Kasumi-1 (cell line): ENCODE measurements around the gene ADARB2.

Source experiments
- DNase-seq, 2 experiments: peaks; one replicate each; lab custom pipeline; 2025; lab: John Stamatoyannopoulos, UW

The ADARB2 gene

DNA sequence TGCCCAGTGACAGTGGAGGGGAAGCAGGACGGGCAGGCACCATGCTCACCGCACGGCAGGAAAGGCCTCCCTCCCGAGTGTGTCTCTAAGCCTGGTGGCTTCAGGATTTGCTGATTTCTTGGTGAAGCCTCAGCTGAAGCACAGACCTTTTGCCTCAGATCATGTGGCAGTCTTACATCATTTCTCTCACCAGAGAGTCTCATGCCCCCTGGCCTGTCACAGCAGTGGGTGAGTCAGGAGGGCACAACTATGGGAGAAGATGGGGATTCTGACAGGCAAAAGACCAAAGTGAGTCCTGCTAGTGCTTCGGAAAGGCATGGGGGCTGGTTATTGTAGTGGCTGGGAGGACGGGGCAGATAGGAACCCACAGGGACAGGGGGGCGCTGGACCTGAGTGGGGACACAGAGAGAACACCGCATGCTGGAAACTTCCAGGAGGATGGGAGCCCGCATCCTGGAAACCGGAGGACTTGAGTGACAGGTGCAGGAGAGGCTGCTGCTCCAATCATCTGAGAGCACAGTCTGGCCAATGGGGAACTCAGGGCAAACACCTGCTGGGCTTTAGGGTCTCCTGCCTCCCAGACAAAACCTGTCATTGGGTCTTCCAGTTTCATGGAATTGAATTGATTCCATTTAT, 166.8 kb downstream of the ADARB2 start:
- no peak for DNase-seq

GRCh38 chr10:1569208-1569607, 168.1 kb downstream of the ADARB2 start:
- DNase-seq = no peak

GRCh38 chr10:1567742-1568495, 169.4 kb downstream of the ADARB2 start:
- DNase-seq = no peak

DNA sequence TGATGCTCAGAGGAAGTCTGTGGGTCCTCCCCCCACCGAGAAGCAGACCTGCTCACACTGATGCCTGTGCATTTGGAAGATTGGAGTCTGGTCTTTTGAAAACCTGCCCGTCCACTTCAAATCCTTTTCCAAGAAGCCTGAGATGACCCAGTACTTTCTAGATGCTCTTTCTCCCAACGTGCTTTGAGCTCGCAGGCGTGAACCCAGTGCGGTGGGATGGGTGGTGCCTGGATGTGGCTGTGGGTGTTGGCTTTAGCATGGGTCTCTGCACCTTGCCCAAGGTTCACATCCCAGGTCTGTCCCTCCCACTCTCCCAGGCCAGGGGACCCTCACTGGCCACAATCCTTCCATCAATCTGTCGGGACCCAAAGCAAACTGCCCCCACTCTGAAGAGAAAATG, 170.2 kb downstream of the ADARB2 start:
- DNase-seq = no peak

DNA sequence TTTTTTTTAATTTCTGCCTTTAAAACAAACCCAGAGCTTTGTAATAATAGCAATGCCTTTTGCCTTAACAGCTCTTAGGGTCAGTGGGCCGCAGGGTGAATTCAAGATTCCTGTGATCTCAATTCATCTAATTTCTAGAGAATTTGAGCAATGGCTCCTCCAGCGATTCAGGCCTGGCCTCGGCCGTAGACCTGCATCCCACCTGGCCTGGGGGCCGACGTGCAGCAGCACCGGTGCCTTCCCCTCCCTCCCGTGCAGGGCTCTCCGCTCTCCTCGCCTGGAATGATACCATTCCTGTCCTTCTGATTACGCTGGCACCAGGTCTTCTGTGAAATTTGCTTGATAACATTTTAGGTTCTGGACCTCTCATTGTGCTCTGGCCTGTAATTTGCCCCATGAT, 172.5 kb downstream of the ADARB2 start:
- DNase-seq = no peak

DNA sequence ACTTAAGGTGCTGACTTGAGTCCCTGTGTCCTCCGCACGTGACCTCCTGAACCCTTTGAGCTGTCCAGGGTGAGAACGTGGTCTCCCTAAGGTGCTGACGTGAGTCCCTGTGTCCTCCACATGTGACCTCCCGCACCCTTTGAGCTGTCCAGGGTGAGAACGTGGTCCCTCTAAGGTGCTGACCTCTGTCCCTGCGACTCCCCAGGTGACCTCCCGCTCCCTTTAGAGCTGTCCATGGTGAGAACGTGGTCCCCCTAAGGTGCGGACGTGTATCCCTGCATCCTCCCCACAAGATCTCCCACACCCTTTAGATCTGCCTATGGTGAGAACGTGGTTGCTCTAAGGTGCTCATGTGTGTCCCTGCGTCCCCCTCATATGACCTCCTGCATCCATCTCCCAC, 174.3 kb downstream of the ADARB2 start:
- DNase-seq = no peak

- DNase-seq = no peak
Measured at GRCh38 chr10:1561731-1562337, 175.5 kb downstream of the ADARB2 start.

DNA sequence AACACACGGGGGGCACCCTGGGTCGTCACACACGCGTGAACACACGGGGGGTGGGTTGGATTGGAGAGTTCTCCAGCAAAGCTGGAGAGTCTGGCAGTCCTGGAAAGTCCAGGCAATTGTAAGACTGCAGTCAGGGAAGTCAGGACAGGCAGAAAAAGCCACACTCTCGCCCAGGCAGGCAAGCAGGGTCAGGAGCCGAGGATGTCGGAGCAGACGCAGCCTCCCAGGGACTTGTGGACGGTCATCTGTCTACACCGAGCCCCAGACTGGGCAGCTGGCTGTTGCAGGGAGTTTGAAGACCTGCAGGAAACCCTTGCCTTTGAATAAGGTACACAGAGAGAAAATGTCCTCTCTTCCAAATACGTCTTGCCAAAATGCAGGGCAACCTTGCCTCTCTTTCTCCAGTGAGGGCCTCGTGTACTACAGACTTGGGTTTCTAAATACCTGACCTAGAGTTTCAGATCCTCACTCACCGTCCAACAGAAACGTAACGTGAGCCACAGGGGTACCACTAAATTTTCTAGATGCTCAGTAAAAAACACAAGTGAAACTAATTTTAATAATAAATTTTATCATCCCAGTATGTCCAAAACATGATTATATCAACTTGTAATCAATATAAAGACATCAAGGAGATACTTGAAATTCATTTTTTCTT, 176.7 kb downstream of the ADARB2 start:
- no peak for DNase-seq

- no peak for DNase-seq
Measured at GRCh38 chr10:1559761-1560160, 177.6 kb downstream of the ADARB2 start.

GRCh38 chr10:1559311-1559710, 178.0 kb downstream of the ADARB2 start:
- no peak for DNase-seq

GRCh38 chr10:1558906-1559305, 178.4 kb downstream of the ADARB2 start:
- DNase-seq = no peak

GRCh38 chr10:1557081-1557480, 180.2 kb downstream of the ADARB2 start:
- DNase-seq = no peak

- DNase-seq = no peak
Measured at GRCh38 chr10:1556496-1556895, 180.8 kb downstream of the ADARB2 start.

DNA sequence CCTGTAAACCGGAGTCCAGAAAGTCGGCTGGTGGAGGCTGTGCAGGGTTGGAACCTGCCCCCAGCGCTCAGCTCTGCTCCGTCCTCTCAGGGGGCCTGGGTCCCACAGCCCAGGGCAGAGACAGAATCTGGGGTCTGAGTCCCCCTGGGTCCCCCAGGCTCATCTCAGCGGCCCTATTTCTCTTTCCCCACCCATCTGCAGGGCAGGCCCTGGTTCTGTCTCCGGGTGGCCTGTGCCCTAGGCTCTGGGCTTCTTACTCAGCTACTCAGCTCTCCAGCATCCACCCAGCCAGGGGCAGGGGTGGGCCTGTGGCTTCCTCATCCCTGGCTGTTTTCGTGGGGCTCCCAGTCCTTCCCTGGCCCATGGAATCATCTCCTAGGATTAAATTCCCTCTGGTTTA, 183.4 kb downstream of the ADARB2 start:
- no peak for DNase-seq

DNA sequence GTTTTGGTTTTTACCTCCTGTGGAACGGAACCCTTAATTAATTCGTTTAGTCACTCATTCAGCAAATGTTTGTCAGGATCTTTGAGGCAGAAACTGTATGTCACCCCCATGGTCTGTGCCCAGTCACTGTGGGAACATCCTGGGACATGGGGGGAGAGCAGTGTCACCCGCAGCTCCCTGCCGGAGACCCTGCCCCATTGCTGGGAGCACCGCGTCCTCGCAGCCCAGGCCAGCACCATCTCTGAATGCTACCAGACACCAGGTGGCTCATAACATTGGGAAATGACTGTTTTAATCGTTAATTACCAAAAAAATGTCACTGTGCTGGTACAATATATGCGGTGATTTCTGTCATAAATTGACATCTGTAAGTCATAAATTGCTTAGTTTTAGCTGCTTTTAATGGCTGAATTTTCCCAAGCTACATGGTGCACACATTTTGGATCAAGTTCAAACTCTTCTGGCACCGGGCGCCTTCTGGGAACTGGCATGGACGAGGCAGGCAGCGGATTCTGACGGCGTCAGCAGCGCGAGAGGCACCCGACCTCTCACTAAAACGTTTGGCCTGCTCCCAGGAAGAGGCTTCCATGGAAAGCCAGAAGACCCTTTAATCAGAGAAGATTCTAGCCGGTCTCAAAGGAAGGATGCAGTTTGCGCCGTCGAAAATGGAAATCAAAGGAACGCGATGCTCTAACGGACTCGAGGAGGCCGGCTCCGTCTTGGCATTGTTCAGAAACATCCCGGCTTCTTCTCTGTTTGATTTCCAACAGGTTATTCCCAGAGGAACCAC, 184.2 kb downstream of the ADARB2 start:
- no peak for DNase-seq

DNA sequence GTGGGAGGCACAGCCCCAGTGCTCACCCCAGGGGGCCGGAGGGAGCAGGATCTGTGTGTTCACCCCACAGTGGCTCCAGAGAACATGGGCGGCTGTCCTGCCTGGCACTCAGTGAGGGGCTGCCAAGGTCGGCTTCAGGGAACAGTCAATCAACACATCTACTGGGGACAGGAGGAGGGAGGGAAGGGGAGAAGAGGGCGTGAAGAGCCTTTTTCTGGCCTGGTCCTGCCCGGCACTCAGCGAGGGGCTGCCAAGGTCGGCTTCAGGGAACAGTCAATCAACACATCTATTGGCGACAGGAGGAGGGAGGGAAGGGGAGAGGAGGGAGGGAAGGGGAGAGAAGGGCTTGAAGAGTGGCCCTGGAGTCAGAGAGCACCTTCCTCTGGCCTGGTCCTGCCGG, 184.9 kb downstream of the ADARB2 start:
- no peak for DNase-seq

GRCh38 chr10:1551636-1552338, 185.5 kb downstream of the ADARB2 start:
- DNase-seq = no peak

- no peak for DNase-seq
Measured at GRCh38 chr10:1550616-1551015, 186.7 kb downstream of the ADARB2 start.

GRCh38 chr10:1550291-1550595, 187.1 kb downstream of the ADARB2 start:
- DNase-seq = no peak

DNA sequence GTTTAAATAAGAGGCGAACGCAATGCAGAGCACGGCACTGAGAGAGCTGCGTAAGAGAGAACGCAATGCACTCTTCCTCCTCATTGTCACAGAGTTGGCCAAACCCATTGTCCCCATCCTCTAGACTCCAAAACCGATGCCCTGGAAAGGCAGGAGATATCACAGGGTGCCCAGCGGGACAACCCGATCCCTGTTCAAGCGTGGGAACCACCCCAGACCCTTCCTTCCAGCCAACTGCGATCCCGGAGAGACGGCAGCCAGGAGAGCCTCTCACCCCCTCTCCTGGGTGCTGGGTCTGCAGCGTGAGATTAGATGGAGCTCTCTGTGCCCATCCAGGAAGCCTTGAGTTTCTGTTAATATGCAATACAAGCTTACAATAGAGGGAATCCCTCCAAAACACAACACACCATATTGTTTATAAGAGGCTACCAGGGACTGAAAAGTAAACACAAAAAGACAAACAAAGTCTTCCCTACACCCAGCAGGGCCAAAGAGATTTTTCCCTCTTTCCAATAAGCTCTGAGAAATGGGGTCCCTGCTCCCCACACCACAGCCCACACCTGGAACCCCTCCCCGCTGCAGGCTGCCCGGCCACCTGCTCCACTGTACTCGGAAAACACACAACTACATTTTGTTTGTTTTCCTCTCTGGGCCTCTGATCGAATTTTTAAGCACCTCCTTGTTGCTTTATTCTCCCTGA, 187.6 kb downstream of the ADARB2 start:
- DNase-seq = no peak

GRCh38 chr10:1548596-1548995, 188.7 kb downstream of the ADARB2 start:
- DNase-seq = no peak
